H1 (cell line): ENCODE data around the gene LRIG2. TPM values are rescaled to one million over a fixed set of nuclear protein-coding genes. Genes with fewer than 3 reads are reported as not detected.

Experiments used
- CTCF ChIA-PET: fragments of 300-600 bp; sonication (Branson Sonifier 250); formaldehyde crosslinking; loops from one replicate; lab custom pipeline; 2021; ENCODE audit not compliant: partially characterized antibody; lab: Charles Lee
- POLR2A ChIA-PET: fragments of 300-600 bp; sonication (Branson Sonifier 250); formaldehyde crosslinking; loops from one replicate; lab custom pipeline; 2021; ENCODE audit warnings: inconsistent platforms; ENCODE audit not compliant: partially characterized antibody; lab: Charles Lee
- DNase-seq, 2 experiments: peaks; one replicate each; pipeline versions ENCODE4 v3.0.0 to v3.0.0-alpha.2; 2010 to 2022; ENCODE audit warnings: low spot score in 2 of 2, low read depth in 1 of 2, mixed read lengths in 1 of 2
- FAIRE-seq: peaks from 2 replicates; lab custom pipeline; 2011; peaks lifted over from hg19 to GRCh38; lab: Jason Lieb, UNC
- H2AFZ ChIP-seq: 2 replicates; pipeline ENCODE4 v1.8.1; 2012; ENCODE audit warnings: low read length, inconsistent platforms
- H2AK5ac ChIP-seq: 2 replicates; pipeline ENCODE4 v1.6.1; 2013; ENCODE audit warnings: low read depth, low read length
- H2BK120ac ChIP-seq: replicated peaks from 2 replicates; pipeline ENCODE3; 2013; ENCODE audit warnings: low read depth, low read length, inconsistent platforms
- H2BK12ac ChIP-seq: 2 replicates; pipeline ENCODE4 v1.6.1; 2013; ENCODE audit warnings: low read depth, low read length
- H2BK15ac ChIP-seq: 2 replicates; pipeline ENCODE4 v1.6.1; 2013; ENCODE audit warnings: low read length
- H2BK20ac ChIP-seq: 2 replicates; pipeline ENCODE4 v1.6.1; 2013; ENCODE audit warnings: low read length
- H2BK5ac ChIP-seq: 2 replicates; pipeline ENCODE4 v1.6.1; 2013; ENCODE audit warnings: low read depth, low read length
- H3K14ac ChIP-seq: 2 replicates; pipeline ENCODE4 v1.6.1; 2013; ENCODE audit warnings: inconsistent platforms; ENCODE audit not compliant: insufficient read length
- H3K18ac ChIP-seq: 2 replicates; pipeline ENCODE4 v1.6.1; 2013; ENCODE audit warnings: low read length; ENCODE audit errors: extremely low read depth
- H3K23ac ChIP-seq: 2 replicates; pipeline ENCODE4 v1.6.1; 2013; ENCODE audit warnings: inconsistent platforms; ENCODE audit not compliant: insufficient read length
- H3K23me2 ChIP-seq: 2 replicates; pipeline ENCODE4 v1.6.1; 2013; ENCODE audit warnings: low read depth, low read length
- H3K27ac ChIP-seq: 2 replicates; pipeline ENCODE4 v1.6.1; 2011; ENCODE audit warnings: low read depth, low read length, inconsistent platforms
- H3K27me3 ChIP-seq, 4 experiments: replicated peaks in 1 of 4; 1 replicate in 1 of 4; 2 replicates in 3 of 4; pipeline versions ENCODE4 v1.6.1 to v1.8.1; 2011 to 2013; ENCODE audit warnings: low read length in 3 of 4, mild to moderate bottlenecking in 3 of 4, inconsistent platforms in 2 of 4, mixed read lengths in 2 of 4, moderate library complexity in 1 of 4; ENCODE audit not compliant: control insufficient read depth in 3 of 4, insufficient read depth in 3 of 4; ENCODE audit errors: extremely low read depth in 1 of 4
- H3K36me3 ChIP-seq, 4 experiments: 2 replicates each; pipeline versions ENCODE4 v1.6.1 to v1.8.1; 2011 to 2013; ENCODE audit warnings: mild to moderate bottlenecking in 4 of 4, low read length in 3 of 4, moderate library complexity in 2 of 4, control low read depth in 1 of 4, inconsistent platforms in 1 of 4; ENCODE audit not compliant: insufficient read depth in 4 of 4, control insufficient read depth in 2 of 4
- H3K4ac ChIP-seq: replicated peaks from 2 replicates; pipeline ENCODE3; 2013; ENCODE audit warnings: low read length, low read depth, mixed read lengths, inconsistent platforms; ENCODE audit not compliant: insufficient read length
- H3K4me1 ChIP-seq, 4 experiments: replicated peaks in 1 of 4; 1 replicate in 1 of 4; 2 replicates in 3 of 4; pipeline versions ENCODE4 v1.6.1 to v1.8.1; 2011 to 2013; ENCODE audit warnings: low read length in 3 of 4, inconsistent platforms in 2 of 4, mixed read lengths in 1 of 4; ENCODE audit not compliant: insufficient read depth in 4 of 4, control insufficient read depth in 3 of 4
- H3K4me2 ChIP-seq, 2 experiments: 2 replicates each; pipeline versions ENCODE4 v1.6.1 to v1.8.1; 2011 to 2013; ENCODE audit warnings: low read depth in 2 of 2, low read length in 2 of 2, control low read depth in 1 of 2, inconsistent platforms in 1 of 2, mild to moderate bottlenecking in 1 of 2; ENCODE audit not compliant: insufficient read depth in 1 of 2
- H3K4me3 ChIP-seq, 4 experiments: fragments of 200-600, 300-600 bp in 1 of 4; sonication (generic), shearing (Covaris generic), sonication (Bioruptor Twin) in 1 of 4; 2 replicates each; pipeline versions ENCODE4 v1.5.1 to v1.8.1; 2011 to 2016; ENCODE audit warnings: low read length in 4 of 4, low read depth in 3 of 4, control low read depth in 2 of 4, inconsistent platforms in 2 of 4, mild to moderate bottlenecking in 2 of 4, mixed read lengths in 1 of 4, moderate library complexity in 1 of 4; ENCODE audit not compliant: insufficient read depth in 2 of 4; ENCODE audit errors: extremely low read depth in 1 of 4
- H3K56ac ChIP-seq: replicated peaks from 2 replicates; pipeline ENCODE3; 2013; ENCODE audit warnings: low read depth, mild to moderate bottlenecking, mixed read lengths, low read length, inconsistent platforms; ENCODE audit not compliant: insufficient read length
- H3K79me1 ChIP-seq: 2 replicates; pipeline ENCODE4 v1.6.1; 2013; ENCODE audit warnings: low read depth, low read length, control low read depth
- H3K79me2 ChIP-seq, 2 experiments: 2 replicates each; pipeline versions ENCODE4 v1.6.1 to v1.8.1; 2012 to 2013; ENCODE audit warnings: low read length in 2 of 2, mild to moderate bottlenecking in 2 of 2, inconsistent platforms in 1 of 2; ENCODE audit not compliant: insufficient read depth in 2 of 2, control insufficient read depth in 1 of 2
- H3K9ac ChIP-seq, 4 experiments: replicated peaks in 1 of 4; 1 replicate in 1 of 4; 2 replicates in 3 of 4; pipeline versions ENCODE4 v1.6.1 to v1.8.1; 2011 to 2013; ENCODE audit warnings: low read depth in 3 of 4, low read length in 3 of 4, control low read depth in 2 of 4, mild to moderate bottlenecking in 2 of 4, moderate library complexity in 2 of 4, inconsistent platforms in 1 of 4; ENCODE audit errors: extremely low read depth in 1 of 4
- H3K9me3 ChIP-seq, 2 experiments: 2 replicates each; pipeline versions ENCODE4 v1.6.1 to v1.8.1; 2012 to 2013; ENCODE audit warnings: mild to moderate bottlenecking in 2 of 2, moderate library complexity in 2 of 2, control low read depth in 1 of 2, inconsistent platforms in 1 of 2, low read depth in 1 of 2, low read length in 1 of 2, mixed read lengths in 1 of 2; ENCODE audit not compliant: insufficient read depth in 2 of 2
- H4K20me1 ChIP-seq, 2 experiments: replicated peaks in 1 of 2; 2 replicates each; pipeline versions ENCODE3 to v1.8.1; 2011 to 2013; ENCODE audit warnings: inconsistent platforms in 2 of 2, low read length in 2 of 2, mild to moderate bottlenecking in 1 of 2; ENCODE audit not compliant: insufficient read depth in 2 of 2, control insufficient read depth in 1 of 2
- H4K5ac ChIP-seq: 2 replicates; pipeline ENCODE4 v1.6.1; 2013; ENCODE audit warnings: low read length, low read depth, mixed read lengths, inconsistent platforms; ENCODE audit not compliant: insufficient read length
- H4K8ac ChIP-seq: 2 replicates; pipeline ENCODE4 v1.8.0; 2013; ENCODE audit warnings: mild to moderate bottlenecking, moderate library complexity, low read length, inconsistent platforms; ENCODE audit not compliant: insufficient read depth; ENCODE audit errors: extremely low read depth
- H4K91ac ChIP-seq: replicated peaks from 2 replicates; pipeline ENCODE3; 2013; ENCODE audit warnings: low read length, mixed read lengths, inconsistent platforms; ENCODE audit not compliant: insufficient read length
- BACH1 ChIP-seq: IDR thresholded peaks from 2 replicates; pipeline ENCODE4 v1.6.1; 2012; ENCODE audit warnings: low read length, improper control_type of control experiment
- RBBP5 ChIP-seq: IDR thresholded peaks from 2 replicates; pipeline ENCODE4 v1.7.1; 2012; ENCODE audit warnings: low read depth, mild to moderate bottlenecking, inconsistent platforms, low read length, moderate library complexity, borderline replicate concordance
- TAF7 ChIP-seq: optimal IDR thresholded peaks from 2 replicates; pipeline ENCODE3; 2011; ENCODE audit warnings: low read depth, mild to moderate bottlenecking, inconsistent platforms, low read length, moderate library complexity, borderline replicate concordance
- WGBS, 2 experiments: shearing (Covaris generic) in 1 of 2; methylation state at CpG; one replicate each; pipeline versions ENCODE4 v1.1.6 to v1.1.7; 2013 to 2015; ENCODE audit warnings: low lambda C conversion rate in 2 of 2, mixed read lengths in 2 of 2, inconsistent platforms in 1 of 2, low coverage in 1 of 2, missing lambda C conversion rate in 1 of 2; ENCODE audit not compliant: insufficient replicate concordance in 2 of 2, insufficient coverage in 1 of 2, insufficient read length in 1 of 2; ENCODE audit errors: extremely low coverage in 1 of 2, missing lambda C conversion rate in 1 of 2; 5-methylcytosine and 5-hydroxymethylcytosine counted together
- polyA plus RNA-seq, 7 experiments: library from polyadenylated mRNA; depleted of rRNA in 3 of 7; stranded (reverse) in 5 of 7; unstranded in 2 of 7; fragments of >200 nt in 5 of 7; fragments of 200-250 nt in 2 of 7; gene quantifications; 1 replicate in 5 of 7; 2 replicates in 1 of 7; 4 replicates in 1 of 7; pipeline versions ENCODE4 v1.2.1 to v1.2.3, GENCODE V29; 2011 to 2013; ENCODE audit warnings: missing spikeins in 2 of 7, mixed read lengths in 2 of 7
- total RNA-seq: library from RNA; stranded (reverse); fragmentation: NEBNext Ultra II Directional; extraction: Animal tissue kit (Norgen Biotek cat#: 25700); gene quantifications from 2 replicates; pipeline ENCODE4 v1.2.1, GENCODE V29; 2021

The LRIG2 gene
- total and polyA plus RNA-seq, 2 of the 8 experiments (the other 6 are each of a cell fraction or from before 2014, with no cell fraction given) = 16.2 to 20.9 TPM

GRCh38 chr1:113088972-113089371 is 16.0 kb downstream of the LRIG2 start:
- no peak overlapping the region for H3K9ac ChIP-seq
- H3K4me2 ChIP-seq = no peak overlapping the region
- H2BK15ac ChIP-seq = no peak overlapping the region

More at GRCh38 chr1:113088972-113089371, 16.0 kb downstream of the LRIG2 start:
- no peak overlapping the region for H2AFZ ChIP-seq
- ChIA-PET POLR2A (interaction anchor here (0.8 to 2.8 kb wide), 6 partner anchors 10 to 34 kb away, joined by 3 to 13 read pairs (median 4); partner anchors contain the start of gene LRIG2), CTCF (interaction anchor here (0.9 to 2.6 kb wide), 2 partner anchors 16 to 373 kb away, joined by 3 to 15 read pairs; partner anchors contain the start of gene LRIG2)
- FAIRE-seq = no peak
- H3K14ac ChIP-seq = no peak overlapping the region
- H3K27me3 ChIP-seq = no peaks in the 10 kb centered on the region
- H3K36me3 ChIP-seq = peaks cover 0 to 25% (median 10%) of the 10 kb centered on the region in 4 experiments; a peak in 6 of 8 replicates
- no peak overlapping the region for H3K27ac ChIP-seq
- no peak overlapping the region for H2BK120ac ChIP-seq
- no peak overlapping the region for H2BK20ac ChIP-seq
- H4K91ac ChIP-seq = no peak overlapping the region
- no peaks in the 10 kb centered on the region; the same call in 1 of the 2 replicates for H3K79me1 ChIP-seq
- no peak overlapping the region for H3K23ac ChIP-seq
- H3K23me2 ChIP-seq = no peaks in the 10 kb centered on the region
- 84% methylated on average over 1 of the region's 1 CpG; no CpG with 5 or more reads in 1 of the 2 experiments for WGBS, 2 experiments
- no peak for DNase-seq
- H3K4ac ChIP-seq = no peak overlapping the region
- no peaks in the 10 kb centered on the region for H3K9me3 ChIP-seq
- H2AK5ac ChIP-seq = no peak overlapping the region
- no peak overlapping the region for H4K5ac ChIP-seq
- H3K18ac ChIP-seq = no peak overlapping the region
- H4K8ac ChIP-seq = no peak overlapping the region
- H2BK5ac ChIP-seq = no peak overlapping the region
- no peak overlapping the region for H3K56ac ChIP-seq
- H3K4me3 ChIP-seq = no peak overlapping the region
- TF ChIP-seq TAF7 (no peak), BACH1 (no peak), RBBP5 (no peak)
- H3K4me1 ChIP-seq = no peaks in the 10 kb centered on the region
- H4K20me1 ChIP-seq = peaks cover 0 to 6% of the 10 kb centered on the region in 2 experiments
- H3K79me2 ChIP-seq = peaks cover 0 to 75% of the 10 kb centered on the region in 2 experiments; a peak in 2 of 4 replicates
- H2BK12ac ChIP-seq = no peak overlapping the region
